CD8-positive, alpha-beta memory T cell (primary cell): ENCODE data around the gene UBE2G1. TPM values are rescaled to one million over a fixed set of nuclear protein-coding genes. Genes with fewer than 3 reads are reported as not detected.

Experiments
- CTCF ChIA-PET: fragments of 350-600 bp; sonication (Branson Sonifier 250); formaldehyde crosslinking; loops from one replicate; lab custom pipeline; 2021; ENCODE audit warnings: antibody characterized with exemption; lab: Charles Lee
- POLR2A ChIA-PET: fragments of 350-600 bp; sonication (Branson Sonifier 250); formaldehyde crosslinking; loops from one replicate; lab custom pipeline; 2021; ENCODE audit warnings: antibody characterized with exemption; lab: Charles Lee
- DNase-seq, 5 donors: peaks; one replicate each; pipeline versions ENCODE4 v3.0.0 to v3.0.0-alpha.2; 2020 to 2022; ENCODE audit warnings: mixed read lengths in 1 of 5
- H3K27ac ChIP-seq: one replicate; pipeline ENCODE4 v1.7.0; 2013; ENCODE audit warnings: low read depth, mild to moderate bottlenecking, low read length, moderate library complexity
- H3K27me3 ChIP-seq: 2 replicates; pipeline ENCODE4 v1.7.0; 2013; ENCODE audit warnings: low read length, mild to moderate bottlenecking; ENCODE audit not compliant: insufficient read depth, poor library complexity, severe bottlenecking
- H3K36me3 ChIP-seq: 2 replicates; pipeline ENCODE4 v1.7.0; 2013; ENCODE audit warnings: mild to moderate bottlenecking, low read length, moderate library complexity; ENCODE audit not compliant: insufficient read depth
- H3K4me1 ChIP-seq: 2 replicates; pipeline ENCODE4 v1.7.0; 2013; ENCODE audit warnings: mild to moderate bottlenecking, low read length, moderate library complexity; ENCODE audit not compliant: insufficient read depth
- H3K4me3 ChIP-seq: 2 replicates; pipeline ENCODE4 v1.7.0; 2013; ENCODE audit warnings: mild to moderate bottlenecking, low read length
- H3K9me3 ChIP-seq: 2 replicates; pipeline ENCODE4 v1.7.0; 2013; ENCODE audit warnings: mild to moderate bottlenecking, low read length
- H3K27ac Mint-ChIP-seq, 8 donors: one replicate each; pipeline ENCODE4 v1.8.0; 2020 to 2021; ENCODE audit warnings: mixed read lengths in 8 of 8, mild to moderate bottlenecking in 6 of 8, inconsistent platforms in 3 of 8, moderate library complexity in 3 of 8
- H3K27me3 Mint-ChIP-seq, 2 donors: one replicate each; pipeline ENCODE4 v1.8.0; 2020 to 2021; ENCODE audit warnings: mixed read lengths in 2 of 2, mild to moderate bottlenecking in 1 of 2, moderate library complexity in 1 of 2
- H3K36me3 Mint-ChIP-seq, 3 donors: one replicate each; pipeline ENCODE4 v1.8.0; 2020 to 2021; ENCODE audit warnings: mixed read lengths in 3 of 3, inconsistent platforms in 1 of 3, mild to moderate bottlenecking in 1 of 3
- H3K4me1 Mint-ChIP-seq, 3 donors: one replicate each; pipeline ENCODE4 v1.8.0; 2020 to 2021; ENCODE audit warnings: mixed read lengths in 3 of 3, inconsistent platforms in 1 of 3, mild to moderate bottlenecking in 1 of 3
- H3K4me3 Mint-ChIP-seq, 7 donors: one replicate each; pipeline ENCODE4 v1.8.0; 2020 to 2021; ENCODE audit warnings: mixed read lengths in 7 of 7, mild to moderate bottlenecking in 6 of 7, moderate library complexity in 4 of 7, inconsistent platforms in 2 of 7
- H3K9me3 Mint-ChIP-seq, 5 donors: one replicate each; pipeline ENCODE4 v1.8.0; 2020 to 2022; ENCODE audit warnings: mixed read lengths in 5 of 5, mild to moderate bottlenecking in 3 of 5, moderate library complexity in 2 of 5, inconsistent platforms in 1 of 5
- polyA plus RNA-seq: library from polyadenylated mRNA; unstranded; fragments of 300-500 nt; fragmentation: Illumina TruSeq; gene quantifications from one replicate; pipeline ENCODE4 v1.2.3, GENCODE V29; 2021
- total RNA-seq, 2 experiments: library from RNA; stranded (reverse); gene quantifications; one replicate each; pipeline ENCODE4 v1.2.3, GENCODE V29; 2021

Gene UBE2G1
- total and polyA plus RNA-seq, 3 experiments from 2014 or later, result 54.9 to 68.0 (median 66.6) TPM

DNA sequence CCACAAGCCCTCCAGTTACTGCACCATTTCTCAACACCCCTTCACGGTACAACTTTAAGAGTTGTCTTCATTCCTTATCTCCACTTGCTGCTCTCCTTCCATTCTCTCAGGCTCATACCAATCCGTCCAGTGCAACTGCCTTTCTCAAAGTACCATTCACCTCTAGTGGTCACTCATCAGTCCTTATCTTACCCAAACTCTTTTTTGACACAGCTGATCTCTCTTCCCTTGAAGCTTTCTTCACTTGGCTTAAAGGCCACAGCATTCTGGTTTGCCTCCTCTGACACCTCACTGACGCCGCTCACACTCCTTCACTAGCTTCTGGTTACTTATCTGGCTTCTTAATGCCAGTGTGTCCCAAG lies 24.9 kb downstream of the UBE2G1 start:
- no peaks in the 10 kb centered on the region for H3K27me3 Mint-ChIP-seq
- no peak overlapping the region for H3K27ac Mint-ChIP-seq
- H3K4me1 Mint-ChIP-seq, result peaks cover 44 to 58% (median 57%) of the 10 kb centered on the region in 3 donors
- H3K36me3 ChIP-seq, result no peaks in the 10 kb centered on the region
- H3K4me1 ChIP-seq, result peaks cover 28% of the 10 kb centered on the region
- H3K27ac ChIP-seq, result no peak overlapping the region
- H3K4me3 ChIP-seq, result no peak overlapping the region
- CTCF ChIA-PET, result no interaction called here
- POLR2A ChIA-PET, result interaction anchor here (0.6 kb wide), 1 partner anchor 48 kb away, joined by 5 read pairs; no protein-coding TSS in a partner anchor
- no peaks in the 10 kb centered on the region for H3K27me3 ChIP-seq
- H3K9me3 Mint-ChIP-seq, result no peaks in the 10 kb centered on the region
- no peak for DNase-seq
- no peaks in the 10 kb centered on the region for H3K9me3 ChIP-seq
- H3K36me3 Mint-ChIP-seq, result peaks cover 0 to 3% (median 2%) of the 10 kb centered on the region in 3 donors
- H3K4me3 Mint-ChIP-seq, result no peak overlapping the region

DNA sequence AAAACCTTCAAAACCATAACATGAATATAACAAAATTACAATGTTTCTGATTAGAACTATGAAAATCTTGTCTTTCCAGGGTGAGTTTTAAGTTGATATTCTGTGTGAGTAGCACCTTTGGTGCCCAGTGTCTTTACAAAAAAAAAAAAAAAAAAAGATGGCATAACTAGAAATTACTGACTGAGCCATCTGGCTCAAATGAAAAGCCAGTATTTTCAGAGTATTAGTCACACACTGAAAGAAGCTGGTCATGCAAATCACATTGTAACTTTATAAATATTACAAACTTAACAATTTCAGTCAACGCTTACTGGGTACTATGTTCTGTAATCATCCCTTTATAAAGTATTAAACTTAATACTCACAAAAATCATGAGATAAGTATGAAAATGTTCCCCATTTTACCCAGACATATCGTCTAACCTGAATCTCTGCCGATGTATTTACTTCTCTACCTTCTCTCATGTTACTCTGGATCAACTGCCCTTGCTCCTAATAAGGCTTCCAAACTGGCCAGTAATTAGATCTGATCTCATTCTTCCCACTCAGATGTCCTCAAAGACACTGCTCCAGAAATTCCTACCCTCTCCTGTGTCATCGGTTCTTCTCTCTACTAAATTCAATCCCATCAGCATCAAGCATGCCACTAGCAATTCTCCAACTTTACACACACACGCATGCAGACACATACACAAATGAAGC lies 25.4 kb downstream of the UBE2G1 start:
- no peaks in the 10 kb centered on the region for H3K9me3 Mint-ChIP-seq
- no peak overlapping the region for H3K27ac Mint-ChIP-seq
- ChIA-PET POLR2A (no interaction called here), CTCF (no interaction called here)
- Histone ChIP-seq H3K36me3 (no peaks in the 10 kb centered on the region), H3K27ac (no peak overlapping the region), H3K27me3 (no peaks in the 10 kb centered on the region), H3K4me1 (peaks cover 28% of the 10 kb centered on the region), H3K9me3 (no peaks in the 10 kb centered on the region), H3K4me3 (no peak overlapping the region)
- peaks cover 0 to 3% (median 2%) of the 10 kb centered on the region in 3 donors for H3K36me3 Mint-ChIP-seq
- H3K4me1 Mint-ChIP-seq, result peaks cover 41 to 60% (median 59%) of the 10 kb centered on the region in 3 donors
- no peak for DNase-seq
- no peak overlapping the region for H3K4me3 Mint-ChIP-seq
- no peaks in the 10 kb centered on the region for H3K27me3 Mint-ChIP-seq

DNA sequence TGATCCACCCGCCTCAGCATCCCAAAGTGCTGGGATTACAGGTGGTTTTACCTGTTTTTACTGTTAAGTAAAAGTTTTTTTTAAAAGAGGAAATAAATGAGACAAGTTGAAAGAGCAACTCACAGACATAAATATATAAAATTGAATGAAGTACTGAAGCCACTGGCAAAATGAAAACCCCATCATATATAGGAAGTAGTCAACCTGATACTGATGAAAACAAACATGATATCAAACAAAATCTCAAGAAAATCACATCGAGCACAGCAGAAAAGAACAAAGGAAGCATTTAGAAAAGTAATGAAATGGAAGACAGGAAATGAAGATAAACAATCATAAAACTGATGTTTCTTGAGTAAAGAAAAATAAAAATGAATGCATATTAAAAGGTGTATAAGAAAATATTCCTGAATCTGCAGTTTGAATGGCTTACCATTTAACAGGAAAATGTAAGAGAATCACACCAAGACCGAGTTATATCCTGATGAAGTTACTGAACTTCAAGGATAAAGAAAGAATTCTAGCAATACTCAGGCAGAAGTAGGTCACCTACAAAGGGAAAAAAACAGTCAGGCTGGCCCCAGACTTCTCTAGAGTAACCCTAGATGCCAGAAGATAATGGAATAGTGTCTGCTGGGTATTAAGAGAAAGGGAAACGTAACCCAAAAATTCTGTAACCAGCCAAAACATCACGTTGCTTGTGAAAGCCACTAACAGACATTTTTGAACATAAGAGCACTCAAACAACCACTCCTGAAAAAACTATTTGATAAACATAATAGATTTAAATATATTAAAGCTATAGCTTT lies 31.5 kb downstream of the UBE2G1 start:
- peak overlapping the region in 6 of 7 donors; percentile 11 to 60 (median 38) for H3K4me3 Mint-ChIP-seq
- Histone ChIP-seq H3K9me3 (no peaks in the 10 kb centered on the region), H3K27ac (no peak overlapping the region), H3K4me1 (peaks cover 49% of the 10 kb centered on the region), H3K4me3 (no peak overlapping the region), H3K36me3 (no peaks in the 10 kb centered on the region), H3K27me3 (no peaks in the 10 kb centered on the region)
- peaks cover 0 to 7% (median 4%) of the 10 kb centered on the region in 3 donors for H3K36me3 Mint-ChIP-seq
- DNase-seq, result peak in 1 of 5 donors; percentile 10
- H3K27ac Mint-ChIP-seq, result peak overlapping the region; percentile 63 to 93 (median 78)
- peaks cover 52 to 84% (median 78%) of the 10 kb centered on the region in 3 donors for H3K4me1 Mint-ChIP-seq
- CTCF ChIA-PET, result interaction anchor here (1.3 kb wide), 1 partner anchor 31 kb away, joined by 4 read pairs; no protein-coding TSS in a partner anchor
- no peaks in the 10 kb centered on the region for H3K9me3 Mint-ChIP-seq
- H3K27me3 Mint-ChIP-seq, result no peaks in the 10 kb centered on the region
- POLR2A ChIA-PET, result interaction anchor here (0.5 kb wide), 1 partner anchor 31 kb away, joined by 3 read pairs; no protein-coding TSS in a partner anchor

DNA sequence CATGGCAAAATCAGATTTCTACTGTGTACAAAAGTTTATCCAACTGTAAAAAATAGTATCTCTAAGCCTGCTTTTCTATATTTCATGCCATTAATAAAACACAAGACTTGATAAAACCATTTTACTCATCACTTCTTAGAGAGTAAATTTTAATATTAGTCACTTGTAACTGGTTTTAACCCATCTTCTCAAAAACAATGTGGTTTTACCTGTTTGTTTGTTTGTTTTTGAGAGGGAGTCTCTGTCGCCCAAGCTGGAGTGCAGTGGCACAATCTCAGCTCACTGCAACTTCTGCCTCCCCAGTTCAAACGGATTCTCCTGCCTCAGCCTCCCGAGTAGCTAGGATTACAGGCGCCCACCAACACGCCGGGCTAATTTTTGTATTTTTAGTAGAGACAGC lies 32.1 kb downstream of the UBE2G1 start:
- Mint-ChIP-seq H3K27me3 (no peaks in the 10 kb centered on the region), H3K4me3 (peak overlapping the region in 5 of 7 donors; percentile 16 to 59 (median 25)), H3K27ac (peak overlapping the region; percentile 63 to 93 (median 78)), H3K9me3 (no peaks in the 10 kb centered on the region), H3K36me3 (peaks cover 0 to 9% (median 6%) of the 10 kb centered on the region in 3 donors), H3K4me1 (peaks cover 54 to 85% (median 80%) of the 10 kb centered on the region in 3 donors)
- ChIA-PET POLR2A (no interaction called here), CTCF (no interaction called here)
- Histone ChIP-seq H3K27me3 (no peaks in the 10 kb centered on the region), H3K4me3 (no peak overlapping the region), H3K9me3 (no peaks in the 10 kb centered on the region), H3K4me1 (peaks cover 49% of the 10 kb centered on the region), H3K27ac (no peak overlapping the region), H3K36me3 (no peaks in the 10 kb centered on the region)
- DNase-seq, result no peak

DNA sequence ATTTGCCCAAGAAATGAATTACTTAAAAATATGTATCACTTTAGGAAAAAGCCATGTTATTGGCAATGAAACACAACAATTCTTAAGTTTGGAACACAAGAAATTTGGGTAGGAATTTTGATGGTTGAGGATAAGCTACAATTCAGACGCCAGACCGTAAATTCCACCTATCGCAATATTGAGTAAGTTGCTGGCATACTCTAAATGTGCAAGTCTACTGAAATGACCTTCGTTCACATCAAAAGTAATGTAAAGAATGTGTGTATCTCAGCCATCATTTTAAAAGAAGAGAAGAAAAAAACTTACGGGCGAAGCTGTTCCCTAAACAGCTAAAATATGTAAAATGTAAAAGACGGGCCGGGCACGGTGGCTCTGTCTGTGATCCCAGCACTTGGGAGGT lies 33.4 kb downstream of the UBE2G1 start:
- ChIA-PET POLR2A (interaction anchor here (0.6 kb wide), 1 partner anchor 21 kb away, joined by 3 read pairs; no protein-coding TSS in a partner anchor), CTCF (interaction anchor here (0.9 kb wide), 1 partner anchor 117 kb away, joined by 3 read pairs; no protein-coding TSS in a partner anchor)
- Mint-ChIP-seq H3K9me3 (no peaks in the 10 kb centered on the region), H3K36me3 (peaks cover 0 to 11% (median 9%) of the 10 kb centered on the region in 3 donors), H3K4me3 (peak overlapping the region in 1 of 7 donors; percentile 5), H3K27me3 (no peaks in the 10 kb centered on the region), H3K27ac (peak overlapping the region in 5 of 8 donors; percentile 7 to 83 (median 17)), H3K4me1 (peaks cover 48 to 82% (median 77%) of the 10 kb centered on the region in 3 donors)
- Histone ChIP-seq H3K4me1 (peaks cover 40% of the 10 kb centered on the region), H3K4me3 (no peak overlapping the region), H3K27me3 (no peaks in the 10 kb centered on the region), H3K9me3 (no peaks in the 10 kb centered on the region), H3K36me3 (no peaks in the 10 kb centered on the region), H3K27ac (no peak overlapping the region)
- no peak for DNase-seq

DNA sequence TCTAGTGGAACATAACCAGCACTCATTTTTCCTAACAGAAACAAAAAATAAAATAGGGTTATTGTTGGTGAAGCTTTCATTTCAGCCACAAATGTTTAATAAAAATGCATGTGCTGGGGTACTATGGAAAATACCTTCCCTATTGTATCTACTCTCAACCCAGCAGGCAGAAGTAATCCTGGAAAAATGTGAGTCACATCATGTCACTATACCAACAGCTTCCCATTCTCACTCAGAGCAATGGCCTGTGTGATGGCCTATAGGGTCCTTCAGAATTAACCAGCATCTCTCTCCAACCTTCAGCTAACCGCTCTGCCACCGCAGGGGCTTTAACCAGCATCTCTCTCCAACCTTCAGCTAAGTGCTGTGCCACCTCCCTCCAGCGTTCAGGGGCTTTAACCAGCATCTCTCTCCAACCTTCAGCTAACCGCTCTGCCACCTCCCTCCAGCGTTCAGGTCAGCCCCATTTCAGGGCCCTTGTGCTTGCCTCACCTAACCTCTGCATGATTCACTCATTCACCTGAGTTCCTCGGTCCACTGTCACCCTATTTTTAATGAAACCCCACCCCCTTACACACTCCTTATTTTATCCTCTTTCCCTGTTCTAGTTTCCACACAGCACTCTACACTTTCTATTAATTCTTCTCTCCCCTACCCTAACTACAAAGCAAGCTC lies 34.0 kb downstream of the UBE2G1 start:
- H3K4me1 ChIP-seq, result peaks cover 40% of the 10 kb centered on the region
- Mint-ChIP-seq H3K27me3 (no peaks in the 10 kb centered on the region), H3K27ac (peak overlapping the region; percentile 2 to 83 (median 39)), H3K4me3 (peak overlapping the region in 3 of 7 donors; percentile 1 to 52 (median 5)), H3K4me1 (peaks cover 51 to 81% (median 77%) of the 10 kb centered on the region in 3 donors), H3K36me3 (peaks cover 0 to 16% (median 9%) of the 10 kb centered on the region in 3 donors), H3K9me3 (peaks cover 0 to 2% (median 0%) of the 10 kb centered on the region in 5 donors)
- CTCF ChIA-PET, result interaction anchor here (0.9 kb wide), 1 partner anchor 117 kb away, joined by 3 read pairs; no protein-coding TSS in a partner anchor
- DNase-seq, result no peak
- no peaks in the 10 kb centered on the region for H3K27me3 ChIP-seq
- POLR2A ChIA-PET, result interaction anchor here (0.6 kb wide), 1 partner anchor 21 kb away, joined by 3 read pairs; no protein-coding TSS in a partner anchor
- no peak overlapping the region for H3K4me3 ChIP-seq
- H3K27ac ChIP-seq, result no peak overlapping the region
- no peaks in the 10 kb centered on the region for H3K9me3 ChIP-seq
- H3K36me3 ChIP-seq, result no peaks in the 10 kb centered on the region

DNA sequence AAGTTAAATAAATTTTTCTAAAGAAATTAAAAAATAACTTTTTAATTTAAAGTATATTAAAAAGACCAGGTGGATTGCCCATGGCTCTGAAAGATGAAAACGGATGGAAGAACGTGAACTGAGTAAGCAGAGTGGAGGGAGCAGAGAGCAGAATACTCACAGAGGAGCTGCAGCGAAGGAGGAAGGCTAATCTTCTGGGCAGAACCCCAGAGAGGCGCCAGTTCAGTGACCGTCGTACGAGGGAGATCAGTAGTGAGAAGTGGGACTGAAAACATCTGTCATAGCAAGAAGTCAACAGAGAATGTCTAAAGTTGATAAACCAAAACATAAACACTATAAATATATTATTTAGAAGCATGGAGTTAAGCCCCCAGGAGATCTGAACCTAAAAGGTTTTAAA lies 34.9 kb downstream of the UBE2G1 start:
- peaks cover 2 to 18% (median 9%) of the 10 kb centered on the region in 3 donors for H3K36me3 Mint-ChIP-seq
- no peak overlapping the region for H3K4me3 ChIP-seq
- H3K9me3 Mint-ChIP-seq, result peaks cover 0 to 2% (median 0%) of the 10 kb centered on the region in 5 donors
- ChIA-PET POLR2A (no interaction called here), CTCF (no interaction called here)
- no peak overlapping the region for H3K27ac ChIP-seq
- no peak overlapping the region for H3K4me3 Mint-ChIP-seq
- peak overlapping the region in 2 of 8 donors; percentile 42 to 90 for H3K27ac Mint-ChIP-seq
- peaks cover 40% of the 10 kb centered on the region for H3K4me1 ChIP-seq
- no peaks in the 10 kb centered on the region for H3K9me3 ChIP-seq
- DNase-seq, result no peak
- no peaks in the 10 kb centered on the region for H3K36me3 ChIP-seq
- no peaks in the 10 kb centered on the region for H3K27me3 Mint-ChIP-seq
- H3K4me1 Mint-ChIP-seq, result peaks cover 49 to 79% (median 74%) of the 10 kb centered on the region in 3 donors
- no peaks in the 10 kb centered on the region for H3K27me3 ChIP-seq
